ENCODE results near the gene OSBP2. TPM values are rescaled to one million over a fixed set of nuclear protein-coding genes. Genes with fewer than 3 reads are reported as not detected.

Gene OSBP2
- polyA plus RNA-seq, 1 experiment: 0.77 TPM

DNA sequence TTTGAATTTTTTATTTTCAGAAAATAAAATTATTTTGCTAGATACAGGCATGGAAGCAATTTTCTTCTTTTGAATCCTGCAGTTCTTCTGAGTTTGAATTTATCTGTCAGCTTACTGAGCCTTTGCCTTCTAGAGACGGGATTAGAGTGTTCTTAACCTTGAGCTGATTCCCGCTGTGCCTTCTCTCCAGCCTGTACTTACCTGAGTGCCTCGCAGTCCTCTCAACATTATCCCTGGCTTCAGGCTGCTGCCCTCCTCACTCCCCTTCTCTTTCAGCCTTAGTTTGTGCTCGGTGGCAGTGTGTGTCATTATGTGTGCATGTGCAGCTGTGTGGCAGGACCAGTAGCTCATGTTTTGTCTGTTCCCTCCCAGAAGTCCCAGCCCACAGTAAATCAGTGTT, 24.3 kb downstream of the OSBP2 start:
- POLR2A ChIA-PET: no interaction called here
- no peaks in the 10 kb centered on the region for H3K36me3 ChIP-seq (ENCODE audit: control insufficient read depth, insufficient read depth, low read length)
- no peaks in the 10 kb centered on the region for H3K27me3 ChIP-seq (ENCODE audit: control insufficient read depth, insufficient read depth, low read length)
- DNase-seq (ENCODE audit: low read depth): no peak
- TF ChIP-seq, protein P1, sequence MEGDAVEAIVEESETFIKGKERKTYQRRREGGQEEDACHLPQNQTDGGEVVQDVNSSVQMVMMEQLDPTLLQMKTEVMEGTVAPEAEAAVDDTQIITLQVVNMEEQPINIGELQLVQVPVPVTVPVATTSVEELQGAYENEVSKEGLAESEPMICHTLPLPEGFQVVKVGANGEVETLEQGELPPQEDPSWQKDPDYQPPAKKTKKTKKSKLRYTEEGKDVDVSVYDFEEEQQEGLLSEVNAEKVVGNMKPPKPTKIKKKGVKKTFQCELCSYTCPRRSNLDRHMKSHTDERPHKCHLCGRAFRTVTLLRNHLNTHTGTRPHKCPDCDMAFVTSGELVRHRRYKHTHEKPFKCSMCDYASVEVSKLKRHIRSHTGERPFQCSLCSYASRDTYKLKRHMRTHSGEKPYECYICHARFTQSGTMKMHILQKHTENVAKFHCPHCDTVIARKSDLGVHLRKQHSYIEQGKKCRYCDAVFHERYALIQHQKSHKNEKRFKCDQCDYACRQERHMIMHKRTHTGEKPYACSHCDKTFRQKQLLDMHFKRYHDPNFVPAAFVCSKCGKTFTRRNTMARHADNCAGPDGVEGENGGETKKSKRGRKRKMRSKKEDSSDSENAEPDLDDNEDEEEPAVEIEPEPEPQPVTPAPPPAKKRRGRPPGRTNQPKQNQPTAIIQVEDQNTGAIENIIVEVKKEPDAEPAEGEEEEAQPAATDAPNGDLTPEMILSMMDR (IDR thresholded peaks at IDR 0.05; ENCODE audit: insufficient read depth, low read depth, low read length): no peak
- CTCF ChIA-PET: interaction anchor here (1.1 kb wide), 1 partner anchor 11 kb away, joined by 3 read pairs; no protein-coding TSS in a partner anchor
- no peak overlapping the region for H3K4me3 ChIP-seq (ENCODE audit: low read depth, low read length)

DNA sequence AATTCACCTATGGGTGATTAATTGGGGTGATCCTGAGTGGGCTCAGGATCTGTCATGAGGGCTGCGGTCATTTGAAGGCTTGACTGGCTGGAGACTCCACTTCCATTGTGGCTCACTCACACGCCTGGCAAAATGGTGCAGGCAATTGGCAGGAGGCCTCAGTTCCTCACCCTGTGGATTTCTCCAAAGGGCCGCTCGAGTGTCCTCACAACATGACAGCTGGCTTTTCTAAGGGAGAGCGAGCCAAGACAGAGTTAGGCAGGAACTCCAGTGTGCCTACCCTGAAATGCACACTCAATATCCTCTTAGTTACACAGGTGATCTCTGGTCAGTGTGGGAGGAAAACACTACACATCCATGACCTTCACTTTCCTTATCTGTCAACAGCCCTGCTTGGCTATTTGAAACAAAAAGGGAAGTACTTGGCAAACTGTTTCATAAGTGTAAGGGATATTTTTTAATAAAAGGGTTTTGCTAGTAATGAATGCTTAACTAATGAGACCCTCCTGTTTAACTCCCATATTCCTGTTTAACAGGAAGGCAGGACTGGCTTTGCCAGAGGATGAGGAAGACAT, 25.7 kb downstream of the OSBP2 start:
- Histone ChIP-seq H3K27me3 (ENCODE audit: control insufficient read depth, insufficient read depth, low read length) (no peaks in the 10 kb centered on the region), H3K4me3 (ENCODE audit: low read depth, low read length) (no peak overlapping the region), H3K36me3 (ENCODE audit: control insufficient read depth, insufficient read depth, low read length) (no peaks in the 10 kb centered on the region)
- TF ChIP-seq, protein P1 (IDR thresholded peaks at IDR 0.05; ENCODE audit: insufficient read depth, low read depth, low read length): no peak
- CTCF ChIA-PET: interaction anchor here (1.2 kb wide), 1 partner anchor 85 kb away, joined by 3 read pairs; the partner anchor contains the start of gene SLC35E4
- POLR2A ChIA-PET: no interaction called here
- DNase-seq (ENCODE audit: low read depth): no peak

DNA sequence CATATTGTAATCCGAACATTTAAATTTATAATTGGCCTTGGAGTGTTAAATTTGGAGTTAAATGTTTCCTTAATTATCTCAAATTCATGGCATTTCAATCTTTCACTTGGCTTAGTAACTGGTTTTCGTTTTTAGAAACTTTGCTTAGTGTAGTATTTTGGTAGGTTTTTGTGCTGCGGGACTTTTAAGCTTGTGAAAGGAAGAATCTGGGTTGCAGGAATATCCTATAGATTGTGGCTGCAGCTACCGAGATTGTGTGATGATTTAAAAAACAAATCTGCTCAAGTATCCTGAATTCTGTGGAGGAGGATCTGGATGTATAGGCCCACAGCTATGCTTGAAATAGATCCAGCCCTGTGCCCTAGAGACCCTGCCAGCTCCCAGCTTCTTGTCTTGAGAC, 27.1 kb downstream of the OSBP2 start:
- no peak for DNase-seq (ENCODE audit: low read depth)
- ChIA-PET POLR2A (no interaction called here), CTCF (no interaction called here)
- H3K36me3 ChIP-seq (ENCODE audit: control insufficient read depth, insufficient read depth, low read length): no peaks in the 10 kb centered on the region
- H3K4me3 ChIP-seq (ENCODE audit: low read depth, low read length): no peak overlapping the region
- H3K27me3 ChIP-seq (ENCODE audit: control insufficient read depth, insufficient read depth, low read length): no peaks in the 10 kb centered on the region
- TF ChIP-seq, protein P1 (IDR thresholded peaks at IDR 0.05; ENCODE audit: insufficient read depth, low read depth, low read length): no peak

DNA sequence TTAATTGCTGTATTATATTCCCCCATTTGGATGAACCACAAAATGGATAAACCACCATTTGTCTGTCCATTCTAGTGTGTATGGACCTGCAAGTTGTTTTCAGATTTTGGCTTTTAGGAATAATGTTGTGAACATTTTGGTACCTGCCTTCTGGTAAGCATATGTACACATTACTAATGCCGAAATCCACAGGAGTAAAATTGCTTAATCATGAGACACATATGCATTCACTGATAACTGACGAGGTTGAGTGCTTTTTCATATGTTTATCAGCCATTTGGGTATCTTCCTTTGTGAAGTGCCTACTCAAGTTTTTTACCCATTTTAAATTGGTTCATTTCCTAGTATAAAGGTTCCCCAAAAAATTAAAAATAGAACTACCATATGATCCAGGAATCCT, 34.2 kb downstream of the OSBP2 start:
- no peak overlapping the region for H3K4me3 ChIP-seq (ENCODE audit: low read depth, low read length)
- H3K27me3 ChIP-seq (ENCODE audit: control insufficient read depth, insufficient read depth, low read length): no peaks in the 10 kb centered on the region
- TF ChIP-seq, protein P1 (IDR thresholded peaks at IDR 0.05; ENCODE audit: insufficient read depth, low read depth, low read length): no peak
- ChIA-PET POLR2A (no interaction called here), CTCF (interaction anchor here (0.7 kb wide), 1 partner anchor 94 kb away, joined by 3 read pairs; no protein-coding TSS in a partner anchor)
- H3K36me3 ChIP-seq (ENCODE audit: control insufficient read depth, insufficient read depth, low read length): no peaks in the 10 kb centered on the region
- no peak for DNase-seq (ENCODE audit: low read depth)

DNA sequence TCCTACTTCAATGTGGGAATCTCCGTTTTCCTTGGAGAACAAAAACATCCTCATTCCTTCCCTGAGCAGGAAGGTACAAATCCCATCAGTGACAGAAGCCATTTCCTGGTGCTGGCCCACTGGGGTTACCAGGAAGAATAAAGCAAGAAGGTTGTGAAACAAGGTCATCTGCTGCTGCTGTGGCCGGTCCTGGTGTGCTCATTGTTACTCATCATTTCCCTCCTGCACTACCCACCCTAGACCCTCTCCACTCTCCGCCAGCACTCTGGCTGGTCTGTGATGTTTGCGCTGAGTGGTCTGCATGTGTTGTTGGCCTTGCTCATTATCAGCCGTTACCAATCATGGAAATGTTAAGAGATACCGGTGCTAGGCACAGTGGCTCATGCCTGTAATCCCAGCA, 37.0 kb downstream of the OSBP2 start:
- no peak for DNase-seq (ENCODE audit: low read depth)
- no peak overlapping the region for H3K4me3 ChIP-seq (ENCODE audit: low read depth, low read length)
- POLR2A ChIA-PET: no interaction called here
- H3K36me3 ChIP-seq (ENCODE audit: control insufficient read depth, insufficient read depth, low read length): no peaks in the 10 kb centered on the region
- CTCF ChIA-PET: interaction anchor here (1.1 to 1.8 kb wide), 3 partner anchors 23 to 36 kb away, joined by 3 to 5 read pairs (median 3); partner anchors contain the start of gene OSBP2
- TF ChIP-seq, protein P1 (IDR thresholded peaks at IDR 0.05; ENCODE audit: insufficient read depth, low read depth, low read length): no peak
- H3K27me3 ChIP-seq (ENCODE audit: control insufficient read depth, insufficient read depth, low read length): no peaks in the 10 kb centered on the region
